ENCODE measurements around the gene PEX6. TPM values are rescaled to one million over a fixed set of nuclear protein-coding genes. Genes with fewer than 3 reads are reported as not detected.

The PEX6 gene
- total and polyA plus RNA-seq, 2 of the 13 experiments (the other 11 are each of a cell fraction or from before 2014, with no cell fraction given): 5.1 to 6.7 TPM

DNA sequence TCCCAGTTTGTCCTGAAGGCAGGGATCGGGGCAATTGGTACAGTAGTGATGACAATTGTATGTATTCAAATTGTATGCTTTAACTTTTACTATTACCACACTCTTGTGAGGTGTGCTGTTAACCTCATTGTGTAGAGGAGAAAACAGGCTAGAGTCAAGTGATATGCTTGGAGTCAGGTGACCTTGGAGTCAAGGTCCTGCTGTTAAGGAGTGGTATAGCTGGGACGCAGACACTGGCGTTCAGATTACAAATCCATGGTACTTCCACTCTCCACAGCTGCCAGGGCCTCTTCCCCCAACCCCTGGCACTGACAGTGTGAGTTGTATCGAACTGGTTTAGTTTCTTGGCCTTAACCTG lies 39.2 kb downstream of the PEX6 start (continued):
- 0 out of 2 replicates have a peak, but pooled peaks have one; percentile 5 for TF ChIP-seq ZNF318 (CRISPR knock-in tag; IDR thresholded peaks at IDR 0.05)
- TF ChIP-seq SP4 (CRISPR knock-in tag; IDR thresholded peaks at IDR 0.05): peak; percentile 16; the same call in 1 of the 2 replicates
- no peak for TF ChIP-seq ZNF276 (CRISPR knock-in tag; IDR thresholded peaks at IDR 0.05; ENCODE audit: low read depth)
- TF ChIP-seq, protein P1, sequence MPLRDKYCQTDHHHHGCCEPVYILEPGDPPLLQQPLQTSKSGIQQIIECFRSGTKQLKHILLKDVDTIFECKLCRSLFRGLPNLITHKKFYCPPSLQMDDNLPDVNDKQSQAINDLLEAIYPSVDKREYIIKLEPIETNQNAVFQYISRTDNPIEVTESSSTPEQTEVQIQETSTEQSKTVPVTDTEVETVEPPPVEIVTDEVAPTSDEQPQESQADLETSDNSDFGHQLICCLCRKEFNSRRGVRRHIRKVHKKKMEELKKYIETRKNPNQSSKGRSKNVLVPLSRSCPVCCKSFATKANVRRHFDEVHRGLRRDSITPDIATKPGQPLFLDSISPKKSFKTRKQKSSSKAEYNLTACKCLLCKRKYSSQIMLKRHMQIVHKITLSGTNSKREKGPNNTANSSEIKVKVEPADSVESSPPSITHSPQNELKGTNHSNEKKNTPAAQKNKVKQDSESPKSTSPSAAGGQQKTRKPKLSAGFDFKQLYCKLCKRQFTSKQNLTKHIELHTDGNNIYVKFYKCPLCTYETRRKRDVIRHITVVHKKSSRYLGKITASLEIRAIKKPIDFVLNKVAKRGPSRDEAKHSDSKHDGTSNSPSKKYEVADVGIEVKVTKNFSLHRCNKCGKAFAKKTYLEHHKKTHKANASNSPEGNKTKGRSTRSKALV (CRISPR knock-in tag; IDR thresholded peaks at IDR 0.05): 0 out of 2 replicates have a peak, but pooled peaks have one; percentile 9
- TF ChIP-seq PCBP2 (optimal IDR thresholded peaks at IDR 0.05; ENCODE audit: low read depth, low read length, poor library complexity, severe bottlenecking): no peak
- TF ChIP-seq MBNL3 (CRISPR knock-in tag; conservative IDR thresholded peaks at IDR 0.05): no peak
- 0 out of 2 replicates have a peak, but pooled peaks have one; percentile 4 for TF ChIP-seq HOXA3 (CRISPR knock-in tag; IDR thresholded peaks at IDR 0.05)
- TF ChIP-seq GABPA (IDR thresholded peaks at IDR 0.05; ENCODE audit: low read depth, low read length): no peak
- 0 out of 2 replicates have a peak, but pooled peaks have one; percentile 1 for TF ChIP-seq GABPA (CRISPR knock-in tag; IDR thresholded peaks at IDR 0.05; ENCODE audit: low read depth)
- 0 out of 2 replicates have a peak, but pooled peaks have one; percentile 2 for TF ChIP-seq ZNF670 (CRISPR knock-in tag; IDR thresholded peaks at IDR 0.05; ENCODE audit: borderline replicate concordance)
- TF ChIP-seq SOX13 (IDR thresholded peaks at IDR 0.05): 0 out of 2 replicates have a peak, but pooled peaks have one; percentile 8
- no peak for TF ChIP-seq SOX13 (CRISPR knock-in tag; conservative IDR thresholded peaks at IDR 0.05 in 1 of 2, IDR thresholded peaks at IDR 0.05 in 1 of 2)
- no peak for TF ChIP-seq TSC22D2 (CRISPR knock-in tag; IDR thresholded peaks at IDR 0.05; ENCODE audit: borderline replicate concordance)
- 0 out of 2 replicates have a peak, but pooled peaks have one; percentile 7 for TF ChIP-seq ZNF317 (CRISPR knock-in tag; IDR thresholded peaks at IDR 0.05)
- no peak for TF ChIP-seq ZNF776 (CRISPR knock-in tag; IDR thresholded peaks at IDR 0.05)
- peak; percentile 4; the same call in 1 of the 2 replicates for TF ChIP-seq ZNF782 (CRISPR knock-in tag; IDR thresholded peaks at IDR 0.05; ENCODE audit: borderline replicate concordance)
- TF ChIP-seq KDM2A (CRISPR knock-in tag; IDR thresholded peaks at IDR 0.05; ENCODE audit: borderline replicate concordance, low read depth): 0 out of 2 replicates have a peak, but pooled peaks have one; percentile 6
- TF ChIP-seq ZNF792 (CRISPR knock-in tag; IDR thresholded peaks at IDR 0.05): no peak
- TF ChIP-seq GFI1 (CRISPR knock-in tag; IDR thresholded peaks at IDR 0.05; ENCODE audit: borderline replicate concordance): no peak; the same call in 1 of the 2 replicates

Data from HepG2 (cell line).